ENCODE measurements around the gene OSBPL10. TPM values are rescaled to one million over a fixed set of nuclear protein-coding genes. Genes with fewer than 3 reads are reported as not detected.

OSBPL10 gene
- total RNA-seq, 3 donors from 2014 or later = 3.2 to 7.0 (median 6.8) TPM

GRCh38 chr3:31668242-31668641 is 312.8 kb downstream of the OSBPL10 start:
- no peak for DNase-seq
- Mint-ChIP-seq H3K4me1 (ENCODE audit: low read depth) (no peaks in the 10 kb centered on the region), H3K4me3 (no peak overlapping the region), H3K9me3 (no peaks in the 10 kb centered on the region), H3K27me3 (ENCODE audit: low read depth) (peaks cover 2% of the 10 kb centered on the region), H3K36me3 (ENCODE audit: insufficient read depth) (no peaks in the 10 kb centered on the region)
- no peak for ATAC-seq

GRCh38 chr3:31667582-31667981 is 313.5 kb downstream of the OSBPL10 start:
- no peak overlapping the region for H3K4me3 Mint-ChIP-seq
- no peaks in the 10 kb centered on the region for H3K36me3 Mint-ChIP-seq (ENCODE audit: insufficient read depth)
- ATAC-seq (no peak), DNase-seq (no peak)
- no peaks in the 10 kb centered on the region for H3K4me1 Mint-ChIP-seq (ENCODE audit: low read depth)
- no peaks in the 10 kb centered on the region for H3K9me3 Mint-ChIP-seq
- H3K27me3 Mint-ChIP-seq (ENCODE audit: low read depth) = peaks cover 2% of the 10 kb centered on the region

- peaks cover 3% of the 10 kb centered on the region for H3K9me3 Mint-ChIP-seq
- no peak for ATAC-seq
- DNase-seq = no peak
Observed at GRCh38 chr3:31664031-31664430, 317.0 kb downstream of the OSBPL10 start.

GRCh38 chr3:31661993-31662670 is 318.9 kb downstream of the OSBPL10 start:
- H3K27me3 Mint-ChIP-seq (ENCODE audit: low read depth) = no peaks in the 10 kb centered on the region
- no peaks in the 10 kb centered on the region for H3K4me1 Mint-ChIP-seq (ENCODE audit: low read depth)
- DNase-seq (no peak), ATAC-seq (no peak)
- no peaks in the 10 kb centered on the region for H3K36me3 Mint-ChIP-seq (ENCODE audit: insufficient read depth)
- no peak overlapping the region for H3K4me3 Mint-ChIP-seq
- peaks cover 18% of the 10 kb centered on the region for H3K9me3 Mint-ChIP-seq

More at GRCh38 chr3:31664031-31664430, 317.0 kb downstream of the OSBPL10 start:
- Mint-ChIP-seq H3K36me3 (ENCODE audit: insufficient read depth) (no peaks in the 10 kb centered on the region), H3K27me3 (ENCODE audit: low read depth) (no peaks in the 10 kb centered on the region), H3K4me1 (ENCODE audit: low read depth) (no peaks in the 10 kb centered on the region), H3K4me3 (no peak overlapping the region)

- no peak overlapping the region for H3K4me3 Mint-ChIP-seq
- DNase-seq = no peak
Observed at GRCh38 chr3:31661286-31661685, 319.8 kb downstream of the OSBPL10 start.

GRCh38 chr3:31659246-31659645 is 321.8 kb downstream of the OSBPL10 start:
- Mint-ChIP-seq H3K27me3 (ENCODE audit: low read depth) (no peaks in the 10 kb centered on the region), H3K36me3 (ENCODE audit: insufficient read depth) (peaks cover 5% of the 10 kb centered on the region), H3K4me3 (no peak overlapping the region), H3K9me3 (peaks cover 45% of the 10 kb centered on the region), H3K4me1 (ENCODE audit: low read depth) (no peaks in the 10 kb centered on the region)
- ATAC-seq = no peak
- no peak for DNase-seq

More at GRCh38 chr3:31661286-31661685, 319.8 kb downstream of the OSBPL10 start:
- H3K27me3 Mint-ChIP-seq (ENCODE audit: low read depth) = no peaks in the 10 kb centered on the region
- no peaks in the 10 kb centered on the region for H3K4me1 Mint-ChIP-seq (ENCODE audit: low read depth)
- ATAC-seq = no peak
- peaks cover 26% of the 10 kb centered on the region for H3K9me3 Mint-ChIP-seq
- H3K36me3 Mint-ChIP-seq (ENCODE audit: insufficient read depth) = peaks cover 2% of the 10 kb centered on the region

- H3K36me3 Mint-ChIP-seq (ENCODE audit: insufficient read depth) = peaks cover 12% of the 10 kb centered on the region
Observed at GRCh38 chr3:31654998-31655397, 326.1 kb downstream of the OSBPL10 start.

GRCh38 chr3:31653464-31653863 is 327.6 kb downstream of the OSBPL10 start:
- H3K9me3 Mint-ChIP-seq = peaks cover 90% of the 10 kb centered on the region
- H3K4me1 Mint-ChIP-seq (ENCODE audit: low read depth) = no peaks in the 10 kb centered on the region
- no peak for DNase-seq
- H3K27me3 Mint-ChIP-seq (ENCODE audit: low read depth) = no peaks in the 10 kb centered on the region
- H3K36me3 Mint-ChIP-seq (ENCODE audit: insufficient read depth) = peaks cover 19% of the 10 kb centered on the region
- no peak for ATAC-seq
- H3K4me3 Mint-ChIP-seq = no peak overlapping the region

More at GRCh38 chr3:31654998-31655397, 326.1 kb downstream of the OSBPL10 start:
- peaks cover 80% of the 10 kb centered on the region for H3K9me3 Mint-ChIP-seq
- H3K27me3 Mint-ChIP-seq (ENCODE audit: low read depth) = no peaks in the 10 kb centered on the region
- ATAC-seq (no peak), DNase-seq (no peak)
- no peak overlapping the region for H3K4me3 Mint-ChIP-seq
- no peaks in the 10 kb centered on the region for H3K4me1 Mint-ChIP-seq (ENCODE audit: low read depth)

GRCh38 chr3:31652296-31652695 is 328.8 kb downstream of the OSBPL10 start:
- H3K4me3 Mint-ChIP-seq = no peak overlapping the region
- ATAC-seq (no peak), DNase-seq (no peak)
- H3K9me3 Mint-ChIP-seq = peaks cover 85% of the 10 kb centered on the region
- no peaks in the 10 kb centered on the region for H3K4me1 Mint-ChIP-seq (ENCODE audit: low read depth)
- H3K27me3 Mint-ChIP-seq (ENCODE audit: low read depth) = no peaks in the 10 kb centered on the region
- peaks cover 26% of the 10 kb centered on the region for H3K36me3 Mint-ChIP-seq (ENCODE audit: insufficient read depth)

- ATAC-seq (no peak), DNase-seq (no peak)
- H3K4me3 Mint-ChIP-seq = no peak overlapping the region
- peaks cover 59% of the 10 kb centered on the region for H3K9me3 Mint-ChIP-seq
- H3K36me3 Mint-ChIP-seq (ENCODE audit: insufficient read depth) = peaks cover 34% of the 10 kb centered on the region
- no peaks in the 10 kb centered on the region for H3K27me3 Mint-ChIP-seq (ENCODE audit: low read depth)
- H3K4me1 Mint-ChIP-seq (ENCODE audit: low read depth) = no peaks in the 10 kb centered on the region
Observed at GRCh38 chr3:31648286-31648968, 332.6 kb downstream of the OSBPL10 start.

GRCh38 chr3:31645256-31645655 is 335.8 kb downstream of the OSBPL10 start:
- H3K36me3 Mint-ChIP-seq (ENCODE audit: insufficient read depth) = peaks cover 30% of the 10 kb centered on the region
- no peak for ATAC-seq

GRCh38 chr3:31639828-31640227 is 341.2 kb downstream of the OSBPL10 start:
- Mint-ChIP-seq H3K36me3 (ENCODE audit: insufficient read depth) (peaks cover 19% of the 10 kb centered on the region), H3K4me1 (ENCODE audit: low read depth) (peaks cover 26% of the 10 kb centered on the region), H3K4me3 (no peak overlapping the region), H3K9me3 (peaks cover 4% of the 10 kb centered on the region), H3K27me3 (ENCODE audit: low read depth) (no peaks in the 10 kb centered on the region)
- DNase-seq (no peak), ATAC-seq (no peak)

More at GRCh38 chr3:31645256-31645655, 335.8 kb downstream of the OSBPL10 start:
- no peaks in the 10 kb centered on the region for H3K4me1 Mint-ChIP-seq (ENCODE audit: low read depth)
- H3K27me3 Mint-ChIP-seq (ENCODE audit: low read depth) = no peaks in the 10 kb centered on the region
- H3K9me3 Mint-ChIP-seq = peaks cover 33% of the 10 kb centered on the region
- no peak for DNase-seq
- no peak overlapping the region for H3K4me3 Mint-ChIP-seq

GRCh38 chr3:31636694-31637442 is 344.2 kb downstream of the OSBPL10 start:
- no peaks in the 10 kb centered on the region for H3K9me3 Mint-ChIP-seq
- peaks cover 29% of the 10 kb centered on the region for H3K36me3 Mint-ChIP-seq (ENCODE audit: insufficient read depth)
- peaks cover 42% of the 10 kb centered on the region for H3K4me1 Mint-ChIP-seq (ENCODE audit: low read depth)
- ATAC-seq (no peak), DNase-seq (no peak)
- no peaks in the 10 kb centered on the region for H3K27me3 Mint-ChIP-seq (ENCODE audit: low read depth)
- H3K4me3 Mint-ChIP-seq = no peak overlapping the region

GRCh38 chr3:31636049-31636448 is 345.0 kb downstream of the OSBPL10 start:
- ATAC-seq = no peak
- DNase-seq = no peak
- Mint-ChIP-seq H3K9me3 (no peaks in the 10 kb centered on the region), H3K36me3 (ENCODE audit: insufficient read depth) (peaks cover 29% of the 10 kb centered on the region), H3K4me3 (no peak overlapping the region), H3K27me3 (ENCODE audit: low read depth) (no peaks in the 10 kb centered on the region), H3K4me1 (ENCODE audit: low read depth) (peaks cover 42% of the 10 kb centered on the region)
